Spleen (tissue), 11 donors: ENCODE results near the gene VPS51. TPM values are rescaled to one million over a fixed set of nuclear protein-coding genes. Genes with fewer than 3 reads are reported as not detected.

Experiments
- DNase-seq: peaks from one replicate; pipeline ENCODE4 v3.0.0-alpha.2; 2020
- H3K27ac ChIP-seq, 8 donors: fragments of 200-600 bp; sonication (generic) in 7 of 8; 1 replicate in 4 of 8; 2 replicates in 4 of 8; pipeline versions ENCODE4 v1.5.0 to v1.8.0; 2016 to 2021; ENCODE audit warnings: inconsistent platforms in 4 of 8, mild to moderate bottlenecking in 4 of 8, moderate library complexity in 1 of 8
- H3K27me3 ChIP-seq, 7 donors: fragments of 200-600 bp; sonication (generic) in 6 of 7; replicated peaks in 1 of 7; 1 replicate in 4 of 7; 2 replicates in 3 of 7; pipeline versions ENCODE4 v1.5.0 to v1.8.0; 2016 to 2021; ENCODE audit warnings: inconsistent platforms in 3 of 7, mild to moderate bottlenecking in 1 of 7
- H3K36me3 ChIP-seq, 6 donors: fragments of 200-600 bp; sonication (generic) in 5 of 6; 1 replicate in 4 of 6; 2 replicates in 2 of 6; pipeline versions ENCODE4 v1.5.0 to v1.8.0; 2016 to 2021; ENCODE audit warnings: inconsistent platforms in 2 of 6
- H3K4me1 ChIP-seq, 6 donors: fragments of 200-600 bp; sonication (generic) in 5 of 6; 1 replicate in 3 of 6; 2 replicates in 3 of 6; pipeline versions ENCODE4 v1.5.0 to v1.8.0; 2016 to 2021; ENCODE audit warnings: inconsistent platforms in 3 of 6
- H3K4me3 ChIP-seq, 8 donors: fragments of 200-600 bp; sonication (generic) in 7 of 8; 1 replicate in 4 of 8; 2 replicates in 4 of 8; pipeline versions ENCODE4 v1.5.0 to v1.8.0; 2016 to 2021; ENCODE audit warnings: inconsistent platforms in 4 of 8, mild to moderate bottlenecking in 4 of 8, moderate library complexity in 2 of 8
- H3K9me3 ChIP-seq, 8 donors: fragments of 200-600 bp; sonication (generic) in 7 of 8; 1 replicate in 4 of 8; 2 replicates in 4 of 8; pipeline versions ENCODE4 v1.5.0 to v1.8.0; 2016 to 2021; ENCODE audit warnings: inconsistent platforms in 4 of 8
- CTCF ChIP-seq, 11 experiments: fragments of 200-600 bp in 7 of 11; fragments of 450-650 bp in 4 of 11; sonication (generic) in 4 of 11; IDR thresholded peaks in 8 of 11; conservative IDR thresholded peaks in 3 of 11; 1 replicate in 7 of 11; 2 replicates in 4 of 11; pipeline versions ENCODE4 v1.4.0 to v1.8.0; 2016 to 2021; ENCODE audit warnings: antibody characterized with exemption in 11 of 11, inconsistent platforms in 4 of 11, mild to moderate bottlenecking in 1 of 11
- POLR2A ChIP-seq, 3 donors: fragments of 450-650 bp; IDR thresholded peaks; one replicate each; pipeline ENCODE4 v1.5.1; 2017; ENCODE audit warnings: antibody characterized with exemption in 3 of 3, mild to moderate bottlenecking in 1 of 3
- POLR2AphosphoS5 ChIP-seq, 3 donors: sonication (generic); formaldehyde crosslinking; IDR thresholded peaks; one replicate each; pipeline ENCODE4 v1.5.1; 2017; ENCODE audit warnings: antibody characterized with exemption in 3 of 3
- WGBS, 5 donors: extraction: QIAGEN DNeasy Blood & Tissue Kit in 3 of 5; methylation state at CpG; one replicate each; pipeline versions ENCODE4 v1.1.5 to v1.1.7; 2013 to 2018; 5-methylcytosine and 5-hydroxymethylcytosine counted together
- intact Hi-C: fragments of 100-400 bp; cut with DNase I; formaldehyde crosslinking; loops from one replicate; pipeline ENCODE4 v1.15.0; 2023; ENCODE audit warnings: low total_unique reads
- microRNA-seq, 3 donors: library from miRNA; unstranded; fragments of <30 nt; microRNA quantifications; one replicate each; pipeline versions ENCODE4 to v1.1.0, GENCODE V29; 2019 to 2020
- polyA plus RNA-seq, 3 donors: library from polyadenylated mRNA; stranded (reverse); fragments of 200-250 nt; gene quantifications; one replicate each; pipeline ENCODE4 v1.2.1, GENCODE V29; 2013
- small RNA-seq, 4 donors: library from RNA; depleted of rRNA; stranded (forward); fragments of <200 nt; gene quantifications; one replicate each; pipeline ENCODE3, GENCODE V24; 2016
- total RNA-seq, 7 donors: library from RNA; depleted of rRNA in 3 of 7; stranded (reverse); fragments of >200 nt in 3 of 7; fragmentation: NEBNext Ultra II Directional in 4 of 7; extraction: Animal tissue kit (Norgen Biotek cat#: 25700) in 4 of 7; gene quantifications; one replicate each; pipeline versions ENCODE4 v1.1.0 to v1.2.1, GENCODE V29; 2016 to 2021
- donor health status: healthy with polysubstance abuse.
- donor health status: DM: no; HTN: no; CAD: no; lungs with moderate emphysema.
- donor health status: DM: no; HTN: no; CAD: no.
- donor health status: Bipolar disorder and iron deficiency.
- donor health status: healthy.
- donor health status: DM: no; HTN: no; CAD: no.
- donor health status: DM: yes; HTN: yes; CAD: no.

The VPS51 gene
- total and polyA plus RNA-seq, 10 donors: 103 to 570 (median 149) TPM

DNA sequence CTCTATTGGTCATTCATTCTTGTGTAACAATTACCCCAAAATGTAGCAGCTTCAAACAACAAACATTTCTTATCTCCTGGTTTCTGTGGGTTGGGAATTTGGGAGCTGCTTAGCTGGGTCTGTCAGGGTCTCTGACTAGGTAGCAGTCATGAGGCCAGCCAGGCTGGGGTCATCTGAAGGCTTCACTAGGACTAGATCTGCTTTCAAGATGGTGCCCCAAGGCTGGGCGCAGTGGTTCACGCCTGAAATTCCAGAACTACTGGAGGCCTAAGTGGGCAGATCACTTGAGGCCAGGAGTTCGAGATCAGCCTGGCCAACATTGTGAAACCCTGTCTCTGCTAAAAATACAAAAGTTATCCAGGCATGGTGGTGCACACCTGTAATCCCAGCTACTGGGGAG is 60.9 kb downstream of the VPS51 start:
- peak; percentile 41 for DNase-seq
- Histone ChIP-seq H3K27ac (no peak overlapping the region), H3K4me3 (no peak overlapping the region), H3K36me3 (no peaks in the 10 kb centered on the region), H3K27me3 (no peaks in the 10 kb centered on the region), H3K9me3 (no peaks in the 10 kb centered on the region), H3K4me1 (peaks cover 0 to 8% (median 3%) of the 10 kb centered on the region in 6 donors)
- intact Hi-C loops: no loop called here
- TF ChIP-seq POLR2AphosphoS5 (IDR thresholded peaks at IDR 0.05): no peak
- 87 to 93% (median 88%) methylated on average over 3 of the region's 3 CpGs for WGBS, 5 donors

DNA sequence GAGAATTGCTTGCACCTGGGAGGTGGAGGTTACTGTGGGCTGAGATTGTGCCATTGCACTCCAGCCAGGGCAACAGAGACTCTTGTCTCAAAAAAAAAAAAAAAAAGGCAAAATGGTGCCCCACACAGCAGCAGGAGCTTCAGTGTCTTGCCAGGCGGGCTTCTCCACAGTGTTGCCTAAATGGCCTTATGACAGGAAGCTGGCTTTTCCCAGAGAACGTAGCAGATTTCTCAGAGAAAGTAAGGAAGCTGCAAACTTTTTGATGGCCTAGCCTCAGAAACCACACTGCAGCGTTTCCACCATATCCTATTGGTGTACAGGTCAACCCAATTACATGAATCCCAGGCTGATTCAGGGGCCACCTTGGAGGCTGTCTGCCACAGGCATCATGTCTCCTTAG is 61.3 kb downstream of the VPS51 start:
- H3K36me3 ChIP-seq: no peaks in the 10 kb centered on the region
- H3K4me1 ChIP-seq: peaks cover 0 to 4% (median under 1%) of the 10 kb centered on the region in 6 donors
- no peak overlapping the region for H3K27ac ChIP-seq
- H3K4me3 ChIP-seq: no peak overlapping the region
- 36 to 64% (median 53%) methylated on average over 3 of the region's 3 CpGs for whole genome bisulfite sequencing, 5 donors
- DNase-seq: no peak
- no peaks in the 10 kb centered on the region for H3K9me3 ChIP-seq
- intact Hi-C loops: no loop called here
- TF ChIP-seq POLR2AphosphoS5 (IDR thresholded peaks at IDR 0.05) (no peak), CTCF (IDR thresholded peaks at IDR 0.05 in 8 of 11, conservative IDR thresholded peaks at IDR 0.05 in 3 of 11) (no peak), POLR2A (IDR thresholded peaks at IDR 0.05) (no peak)
- H3K27me3 ChIP-seq: no peaks in the 10 kb centered on the region

- intact Hi-C loops: no loop called here
These were observed 63.0 kb downstream of the VPS51 start for GRCh38 chr11:65159012-65159411.

GRCh38 chr11:65160643-65161042 is 64.6 kb downstream of the VPS51 start:
- no peak overlapping the region for H3K27ac ChIP-seq
- whole genome bisulfite sequencing, 5 donors: 72 to 84% (median 79%) methylated on average over 3 of the region's 3 CpGs

More at GRCh38 chr11:65159012-65159411, 63.0 kb downstream of the VPS51 start:
- no peaks in the 10 kb centered on the region for H3K36me3 ChIP-seq
- WGBS, 5 donors: 62 to 83% (median 69%) methylated on average over 5 of the region's 5 CpGs
- H3K9me3 ChIP-seq: no peaks in the 10 kb centered on the region
- H3K27me3 ChIP-seq: no peaks in the 10 kb centered on the region
- no peaks in the 10 kb centered on the region for H3K4me1 ChIP-seq
- DNase-seq: no peak
- TF ChIP-seq POLR2A (IDR thresholded peaks at IDR 0.05) (no peak), POLR2AphosphoS5 (IDR thresholded peaks at IDR 0.05) (no peak), CTCF (IDR thresholded peaks at IDR 0.05 in 8 of 11, conservative IDR thresholded peaks at IDR 0.05 in 3 of 11) (no peak)
- no peak overlapping the region for H3K4me3 ChIP-seq
- no peak overlapping the region for H3K27ac ChIP-seq

More at GRCh38 chr11:65160643-65161042, 64.6 kb downstream of the VPS51 start:
- Histone ChIP-seq H3K36me3 (no peaks in the 10 kb centered on the region), H3K27me3 (no peaks in the 10 kb centered on the region), H3K9me3 (no peaks in the 10 kb centered on the region), H3K4me3 (no peak overlapping the region), H3K4me1 (no peaks in the 10 kb centered on the region)
- TF ChIP-seq POLR2AphosphoS5 (IDR thresholded peaks at IDR 0.05): no peak
- intact Hi-C loops: no loop called here
- no peak for DNase-seq

Small RNA genes lying within 50 kb of the gene (microRNA-seq; reads per million reads assigned to microRNA genes)
- gene MIR6751: 0 to 1.1 (median 0.36) reads per million in 3 donors

Small RNA genes lying within 50 kb of the gene (small RNA-seq; reads per million reads assigned to genes)
- gene HIGD1AP10 (0 reads per million in 4 donors), gene PDCL2P2 (0 reads per million in 4 donors), gene RNU2-23P (0.60 to 2.1 (median 0.77) reads per million in 4 donors)

Other genes starting within 250 kb of the VPS51 start
- 100 to 1,000 TPM; 117 to 337 (median 201) TPM for gene EHD1, start 217.6 kb upstream of the VPS51 start, total RNA-seq
- 10 to 100 TPM; 51.9 to 93.9 (median 53.7) TPM for gene EHD1, start 217.6 kb upstream of the VPS51 start, polyA plus RNA-seq
- 10 to 100 TPM; 32.7 to 57.3 (median 40.3) TPM for gene ATG2A, start 179.0 kb upstream of the VPS51 start, total RNA-seq
- 10 to 100 TPM; 14.3 to 30.3 (median 28.8) TPM for gene ATG2A, start 179.0 kb upstream of the VPS51 start, polyA plus RNA-seq
- 10 to 100 TPM; 21.9 to 45.1 (median 30.4) TPM for gene PPP2R5B, start 171.5 kb upstream of the VPS51 start, total RNA-seq
- gene PPP2R5B, start 171.5 kb upstream of the VPS51 start, polyA plus RNA-seq: 10 to 100 TPM; 10.8 to 25.4 (median 15.2) TPM
- gene GPHA2, start 160.3 kb upstream of the VPS51 start, total RNA-seq: not detected
- 1 to 10 TPM in 2 of 3 donors, under 1 TPM in 1; 0.89 to 4.4 (median 1.2) TPM for gene GPHA2, start 160.3 kb upstream of the VPS51 start, polyA plus RNA-seq
- under 1 TPM in 4 of 7 donors, not detected in 3; 0.40 to 0.98 (median 0.86) TPM for gene MAJIN, start 124.1 kb upstream of the VPS51 start, total RNA-seq
- 1 to 10 TPM in 2 of 3 donors, under 1 TPM in 1; 0.59 to 2.6 (median 1.5) TPM for gene MAJIN, start 124.1 kb upstream of the VPS51 start, polyA plus RNA-seq
- gene BATF2, start 99.2 kb upstream of the VPS51 start, total RNA-seq: 10 to 100 TPM in 6 of 7 donors, 1 to 10 TPM in 1; 8.5 to 23.1 (median 18.6) TPM
- 10 to 100 TPM in 1 of 3 donors, 1 to 10 TPM in 2; 4.3 to 17.1 (median 5.2) TPM for gene BATF2, start 99.2 kb upstream of the VPS51 start, polyA plus RNA-seq
- gene ARL2, start 82.1 kb upstream of the VPS51 start, total RNA-seq: 10 to 100 TPM; 44.5 to 76.5 (median 54.8) TPM
- 100 to 1,000 TPM in 1 of 3 donors, 10 to 100 TPM in 2; 53.0 to 110 (median 69.9) TPM for gene ARL2, start 82.1 kb upstream of the VPS51 start, polyA plus RNA-seq
- 10 to 100 TPM; 14.6 to 21.6 (median 17.3) TPM for gene SNX15, start 68.8 kb upstream of the VPS51 start, total RNA-seq
- gene SNX15, start 68.8 kb upstream of the VPS51 start, polyA plus RNA-seq: 10 to 100 TPM; 10.8 to 17.1 (median 11.6) TPM
- gene SAC3D1, start 55.0 kb upstream of the VPS51 start, total RNA-seq: 1 to 10 TPM; 5.7 to 9.9 (median 6.6) TPM
- gene SAC3D1, start 55.0 kb upstream of the VPS51 start, polyA plus RNA-seq: 10 to 100 TPM in 1 of 3 donors, 1 to 10 TPM in 2; 5.2 to 11.9 (median 8.9) TPM
- gene NAALADL1, start 37.7 kb upstream of the VPS51 start, total RNA-seq: 10 to 100 TPM; 13.0 to 45.2 (median 23.3) TPM
- 10 to 100 TPM; 19.2 to 19.5 (median 19.2) TPM for gene NAALADL1, start 37.7 kb upstream of the VPS51 start, polyA plus RNA-seq
- 10 to 100 TPM in 1 of 7 donors, 1 to 10 TPM in 6; 2.4 to 11.1 (median 7.0) TPM for gene CDCA5, start 12.2 kb upstream of the VPS51 start, total RNA-seq
- 1 to 10 TPM; 1.5 to 5.9 (median 4.6) TPM for gene CDCA5, start 12.2 kb upstream of the VPS51 start, polyA plus RNA-seq
- 10 to 100 TPM; 23.5 to 43.7 (median 29.1) TPM for gene ZFPL1, start 12.0 kb upstream of the VPS51 start, total RNA-seq
- 10 to 100 TPM; 25.8 to 52.0 (median 40.0) TPM for gene ZFPL1, start 12.0 kb upstream of the VPS51 start, polyA plus RNA-seq
- 10 to 100 TPM in 6 of 7 donors, 1 to 10 TPM in 1; 8.9 to 29.7 (median 13.9) TPM for gene TM7SF2, start 15.7 kb downstream of the VPS51 start, total RNA-seq
- gene TM7SF2, start 15.7 kb downstream of the VPS51 start, polyA plus RNA-seq: 10 to 100 TPM; 14.1 to 16.9 (median 14.5) TPM
- gene ZNHIT2, start 21.5 kb downstream of the VPS51 start, total RNA-seq: 10 to 100 TPM in 4 of 7 donors, 1 to 10 TPM in 3; 7.9 to 16.4 (median 10.2) TPM
- 10 to 100 TPM; 19.1 to 21.1 (median 19.2) TPM for gene ZNHIT2, start 21.5 kb downstream of the VPS51 start, polyA plus RNA-seq
- gene FAU, start 25.9 kb downstream of the VPS51 start, total RNA-seq: 1,000 to 10,000 TPM in 1 of 7 donors, 100 to 1,000 TPM in 6; 528 to 1,008 (median 809) TPM
- 1,000 to 10,000 TPM; 1,501 to 2,170 (median 2,090) TPM for gene FAU, start 25.9 kb downstream of the VPS51 start, polyA plus RNA-seq
- 10 to 100 TPM; 31.9 to 51.2 (median 40.8) TPM for gene MRPL49, start 26.1 kb downstream of the VPS51 start, total RNA-seq
- 10 to 100 TPM; 20.0 to 42.4 (median 30.8) TPM for gene MRPL49, start 26.1 kb downstream of the VPS51 start, polyA plus RNA-seq
- gene SYVN1, start 38.3 kb downstream of the VPS51 start, total RNA-seq: 100 to 1,000 TPM in 5 of 7 donors, 10 to 100 TPM in 2; 90.9 to 152 (median 110) TPM
- gene SYVN1, start 38.3 kb downstream of the VPS51 start, polyA plus RNA-seq: 10 to 100 TPM; 35.1 to 62.8 (median 53.6) TPM
- gene SPDYC, start 74.0 kb downstream of the VPS51 start, total RNA-seq: not detected
- gene SPDYC, start 74.0 kb downstream of the VPS51 start, polyA plus RNA-seq: under 1 TPM in 1 of 3 donors, not detected in 2; 0.11 TPM
- gene CAPN1, start 85.7 kb downstream of the VPS51 start, total RNA-seq: 100 to 1,000 TPM; 135 to 203 (median 161) TPM
- 100 to 1,000 TPM in 1 of 3 donors, 10 to 100 TPM in 2; 61.6 to 111 (median 73.3) TPM for gene CAPN1, start 85.7 kb downstream of the VPS51 start, polyA plus RNA-seq
- gene POLA2, start 165.7 kb downstream of the VPS51 start, total RNA-seq: 10 to 100 TPM; 10.6 to 25.9 (median 19.1) TPM
- 10 to 100 TPM in 2 of 3 donors, 1 to 10 TPM in 1; 9.0 to 12.2 (median 10.7) TPM for gene POLA2, start 165.7 kb downstream of the VPS51 start, polyA plus RNA-seq
- gene CDC42EP2, start 218.7 kb downstream of the VPS51 start, total RNA-seq: 10 to 100 TPM; 14.5 to 48.0 (median 26.4) TPM
- gene CDC42EP2, start 218.7 kb downstream of the VPS51 start, polyA plus RNA-seq: 10 to 100 TPM in 1 of 3 donors, 1 to 10 TPM in 2; 4.2 to 13.4 (median 7.1) TPM
- 10 to 100 TPM; 35.7 to 67.0 (median 51.5) TPM for gene DPF2, start 237.6 kb downstream of the VPS51 start, total RNA-seq
- gene DPF2, start 237.6 kb downstream of the VPS51 start, polyA plus RNA-seq: 10 to 100 TPM; 20.5 to 27.2 (median 24.3) TPM